WTC11 (cell line): ENCODE measurements around the gene ACRV1. TPM values are rescaled to one million over a fixed set of nuclear protein-coding genes. Genes with fewer than 3 reads are reported as not detected.

Experiments
- ATAC-seq: fragments of 200-7000 bp; cut with Tn5 transposase; 2 replicates; pipeline ENCODE4 v1.10.0; 2021; ENCODE audit warnings: mild to moderate bottlenecking, moderate library complexity
- CTCF ChIA-PET: fragments of 300-600 bp; sonication (Branson Sonifier 250); formaldehyde crosslinking; loops from one replicate; lab custom pipeline; 2021; ENCODE audit warnings: antibody characterized with exemption; lab: Charles Lee
- POLR2A ChIA-PET: fragments of 350-600 bp; sonication (Branson Sonifier 250); formaldehyde crosslinking; loops from one replicate; lab custom pipeline; 2021; ENCODE audit warnings: antibody characterized with exemption; lab: Charles Lee
- DNase-seq: peaks from one replicate; pipeline ENCODE4 v3.0.0; 2021; ENCODE audit warnings: low spot score
- H3K27ac Mint-ChIP-seq: 2 replicates; pipeline ENCODE4 v1.8.0; 2021; ENCODE audit warnings: mixed read lengths
- H3K27me3 Mint-ChIP-seq: 2 replicates; pipeline ENCODE4 v1.8.0; 2021; ENCODE audit warnings: low read depth, mild to moderate bottlenecking, moderate library complexity, mixed read lengths
- H3K36me3 Mint-ChIP-seq: 2 replicates; pipeline ENCODE4 v1.8.0; 2021; ENCODE audit warnings: mixed read lengths
- H3K4me1 Mint-ChIP-seq: 2 replicates; pipeline ENCODE4 v1.8.0; 2022; ENCODE audit warnings: mixed read lengths
- H3K4me3 Mint-ChIP-seq: 2 replicates; pipeline ENCODE4 v1.8.0; 2021; ENCODE audit warnings: mild to moderate bottlenecking, moderate library complexity, mixed read lengths
- H3K9me3 Mint-ChIP-seq: 2 replicates; pipeline ENCODE4 v1.8.0; 2021; ENCODE audit warnings: mixed read lengths
- ATF1 ChIP-seq: sonication (generic); formaldehyde crosslinking; IDR thresholded peaks from 2 replicates; pipeline ENCODE4 v1.8.1; 2023; ENCODE audit warnings: mild to moderate bottlenecking, moderate library complexity, missing genetic modification reagents
- ELF4 ChIP-seq: sonication (generic); formaldehyde crosslinking; IDR thresholded peaks from 2 replicates; pipeline ENCODE4 v1.8.1; 2022; ENCODE audit warnings: low read depth, mild to moderate bottlenecking, moderate library complexity, missing genetic modification reagents
- GTF2I ChIP-seq: fragments of 250-450 bp; sonication (Bioruptor Pico); conservative IDR thresholded peaks from 2 replicates; pipeline ENCODE4 v1.4.0; 2021; ENCODE audit warnings: mild to moderate bottlenecking
- IRF2 ChIP-seq: sonication (generic); formaldehyde crosslinking; IDR thresholded peaks from 2 replicates; pipeline ENCODE4 v1.8.0; 2022; ENCODE audit warnings: low read depth, missing genetic modification reagents, borderline replicate concordance
- MYBL2 ChIP-seq: sonication (generic); formaldehyde crosslinking; IDR thresholded peaks from 2 replicates; pipeline ENCODE4 v1.8.1; 2023; ENCODE audit warnings: mild to moderate bottlenecking, moderate library complexity, missing genetic modification reagents
- OVOL2 ChIP-seq: fragments of 250-450 bp; sonication (Bioruptor Pico); IDR thresholded peaks from 2 replicates; pipeline ENCODE4 v1.9.0; 2021; ENCODE audit warnings: mild to moderate bottlenecking, borderline replicate concordance
- SOX15 ChIP-seq: fragments of 250-450 bp; sonication (Bioruptor Pico); IDR thresholded peaks from 2 replicates; pipeline ENCODE4 v1.9.0; 2021; ENCODE audit warnings: mild to moderate bottlenecking
- ZNF232 ChIP-seq: sonication (generic); formaldehyde crosslinking; IDR thresholded peaks from 2 replicates; pipeline ENCODE4 v1.8.0; 2022; ENCODE audit warnings: mild to moderate bottlenecking, missing genetic modification reagents
- ZNF263 ChIP-seq: sonication (generic); formaldehyde crosslinking; IDR thresholded peaks from 2 replicates; pipeline ENCODE4 v1.8.1; 2022; ENCODE audit warnings: low read depth, mild to moderate bottlenecking, moderate library complexity, missing genetic modification reagents
- ZNF317 ChIP-seq: sonication (generic); formaldehyde crosslinking; IDR thresholded peaks from 2 replicates; pipeline ENCODE4 v1.8.1; 2023; ENCODE audit warnings: low read depth, mild to moderate bottlenecking, moderate library complexity, missing genetic modification reagents, borderline replicate concordance
- total RNA-seq: library from RNA; stranded (reverse); gene quantifications from 3 replicates; pipeline ENCODE4 v1.2.3, GENCODE V29; 2021
- TF ChIP-seq, protein P1 (sequence below): fragments of 250-450 bp; sonication (Bioruptor Pico); IDR thresholded peaks from 2 replicates; pipeline ENCODE4 v1.9.0; 2021; ENCODE audit warnings: mild to moderate bottlenecking
- TF ChIP-seq, protein P2 (sequence below): fragments of 250-450 bp; sonication (Bioruptor Pico); IDR thresholded peaks from 2 replicates; pipeline ENCODE4 v2.1.2; 2022; ENCODE audit warnings: mild to moderate bottlenecking, moderate library complexity
- TF ChIP-seq, protein P3 (sequence below): fragments of 250-450 bp; sonication (Bioruptor Pico); IDR thresholded peaks from 2 replicates; pipeline ENCODE4 v1.8.0; 2021; ENCODE audit warnings: mild to moderate bottlenecking
- TF ChIP-seq, protein P4 (sequence below): sonication (generic); formaldehyde crosslinking; IDR thresholded peaks from 2 replicates; pipeline ENCODE4 v1.8.0; 2023; ENCODE audit warnings: mild to moderate bottlenecking, missing genetic modification reagents
- TF ChIP-seq, protein P5 (sequence below): fragments of 250-450 bp; sonication (Bioruptor Pico); IDR thresholded peaks from 2 replicates; pipeline ENCODE4 v1.9.0; 2021; ENCODE audit warnings: mild to moderate bottlenecking
- TF ChIP-seq, protein P6 (sequence below): sonication (generic); formaldehyde crosslinking; IDR thresholded peaks from 2 replicates; pipeline ENCODE4 v1.8.0; 2022; ENCODE audit warnings: mild to moderate bottlenecking, missing genetic modification reagents
- TF ChIP-seq, protein P7 (sequence below): sonication (generic); formaldehyde crosslinking; conservative IDR thresholded peaks from 2 replicates; pipeline ENCODE4 v1.8.1; 2022; ENCODE audit warnings: mild to moderate bottlenecking, missing genetic modification reagents

The ACRV1 gene
- total RNA-seq, 1 experiment from 2014 or later = not detected

DNA sequence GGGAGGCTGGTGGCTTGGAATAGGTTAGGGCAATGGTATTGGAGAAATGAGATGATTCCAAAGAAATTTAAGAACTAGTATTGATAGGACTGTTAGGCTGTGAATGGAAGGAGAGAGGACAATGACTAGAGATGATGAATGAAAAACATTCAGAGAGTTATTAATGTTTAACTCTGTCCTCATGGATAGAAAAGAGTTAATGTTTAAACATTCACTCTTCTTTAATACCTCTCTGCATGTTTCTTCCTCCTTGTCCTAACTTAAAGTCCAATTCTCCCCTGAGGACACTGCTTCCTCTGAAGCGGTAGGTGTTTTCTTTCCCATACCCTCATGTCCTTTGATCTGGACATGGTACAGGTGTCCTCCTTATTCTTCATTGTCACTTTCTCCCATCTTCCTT lies 42.3 kb downstream of the ACRV1 start (continued):
- TF ChIP-seq ATF1 (no peak), GTF2I (CRISPR knock-in tag) (no peak), ZNF232 (CRISPR knock-in tag) (no peak), MYBL2 (CRISPR knock-in tag) (no peak)
- TF ChIP-seq, protein P1, sequence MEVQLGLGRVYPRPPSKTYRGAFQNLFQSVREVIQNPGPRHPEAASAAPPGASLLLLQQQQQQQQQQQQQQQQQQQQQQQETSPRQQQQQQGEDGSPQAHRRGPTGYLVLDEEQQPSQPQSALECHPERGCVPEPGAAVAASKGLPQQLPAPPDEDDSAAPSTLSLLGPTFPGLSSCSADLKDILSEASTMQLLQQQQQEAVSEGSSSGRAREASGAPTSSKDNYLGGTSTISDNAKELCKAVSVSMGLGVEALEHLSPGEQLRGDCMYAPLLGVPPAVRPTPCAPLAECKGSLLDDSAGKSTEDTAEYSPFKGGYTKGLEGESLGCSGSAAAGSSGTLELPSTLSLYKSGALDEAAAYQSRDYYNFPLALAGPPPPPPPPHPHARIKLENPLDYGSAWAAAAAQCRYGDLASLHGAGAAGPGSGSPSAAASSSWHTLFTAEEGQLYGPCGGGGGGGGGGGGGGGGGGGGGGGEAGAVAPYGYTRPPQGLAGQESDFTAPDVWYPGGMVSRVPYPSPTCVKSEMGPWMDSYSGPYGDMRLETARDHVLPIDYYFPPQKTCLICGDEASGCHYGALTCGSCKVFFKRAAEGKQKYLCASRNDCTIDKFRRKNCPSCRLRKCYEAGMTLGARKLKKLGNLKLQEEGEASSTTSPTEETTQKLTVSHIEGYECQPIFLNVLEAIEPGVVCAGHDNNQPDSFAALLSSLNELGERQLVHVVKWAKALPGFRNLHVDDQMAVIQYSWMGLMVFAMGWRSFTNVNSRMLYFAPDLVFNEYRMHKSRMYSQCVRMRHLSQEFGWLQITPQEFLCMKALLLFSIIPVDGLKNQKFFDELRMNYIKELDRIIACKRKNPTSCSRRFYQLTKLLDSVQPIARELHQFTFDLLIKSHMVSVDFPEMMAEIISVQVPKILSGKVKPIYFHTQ = no peak
- TF ChIP-seq, protein P2, sequence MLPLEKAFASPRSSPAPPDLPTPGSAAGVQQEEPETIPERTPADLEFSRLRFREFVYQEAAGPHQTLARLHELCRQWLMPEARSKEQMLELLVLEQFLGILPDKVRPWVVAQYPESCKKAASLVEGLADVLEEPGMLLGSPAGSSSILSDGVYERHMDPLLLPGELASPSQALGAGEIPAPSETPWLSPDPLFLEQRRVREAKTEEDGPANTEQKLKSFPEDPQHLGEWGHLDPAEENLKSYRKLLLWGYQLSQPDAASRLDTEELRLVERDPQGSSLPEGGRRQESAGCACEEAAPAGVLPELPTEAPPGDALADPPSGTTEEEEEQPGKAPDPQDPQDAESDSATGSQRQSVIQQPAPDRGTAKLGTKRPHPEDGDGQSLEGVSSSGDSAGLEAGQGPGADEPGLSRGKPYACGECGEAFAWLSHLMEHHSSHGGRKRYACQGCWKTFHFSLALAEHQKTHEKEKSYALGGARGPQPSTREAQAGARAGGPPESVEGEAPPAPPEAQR (CRISPR knock-in tag) = no peak

DNA sequence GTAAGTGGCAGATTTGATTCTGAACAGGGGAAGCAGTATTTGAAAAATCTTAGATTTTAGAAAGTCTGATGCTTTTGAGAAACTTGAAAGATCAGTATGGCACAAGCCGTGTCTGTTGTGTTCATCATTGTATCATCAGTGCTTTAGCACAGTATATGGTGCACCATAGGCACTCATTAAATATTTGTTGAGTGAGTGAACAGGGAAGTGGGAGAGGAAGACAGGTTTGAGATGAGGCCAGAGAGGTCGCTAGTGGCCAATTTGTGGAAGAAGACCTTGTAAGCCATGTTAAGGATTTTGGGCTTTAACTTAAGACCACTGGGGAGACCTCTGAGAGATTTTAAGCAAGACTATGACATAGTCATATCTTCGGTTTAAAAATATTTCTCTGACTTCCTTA lies 42.8 kb downstream of the ACRV1 start:
- H3K27ac Mint-ChIP-seq = no peak overlapping the region
- no peaks in the 10 kb centered on the region for H3K4me1 Mint-ChIP-seq
- TF ChIP-seq ZNF317 (CRISPR knock-in tag) = no peak
- TF ChIP-seq, protein P3, sequence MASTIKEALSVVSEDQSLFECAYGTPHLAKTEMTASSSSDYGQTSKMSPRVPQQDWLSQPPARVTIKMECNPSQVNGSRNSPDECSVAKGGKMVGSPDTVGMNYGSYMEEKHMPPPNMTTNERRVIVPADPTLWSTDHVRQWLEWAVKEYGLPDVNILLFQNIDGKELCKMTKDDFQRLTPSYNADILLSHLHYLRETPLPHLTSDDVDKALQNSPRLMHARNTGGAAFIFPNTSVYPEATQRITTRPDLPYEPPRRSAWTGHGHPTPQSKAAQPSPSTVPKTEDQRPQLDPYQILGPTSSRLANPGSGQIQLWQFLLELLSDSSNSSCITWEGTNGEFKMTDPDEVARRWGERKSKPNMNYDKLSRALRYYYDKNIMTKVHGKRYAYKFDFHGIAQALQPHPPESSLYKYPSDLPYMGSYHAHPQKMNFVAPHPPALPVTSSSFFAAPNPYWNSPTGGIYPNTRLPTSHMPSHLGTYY (CRISPR knock-in tag) = no peak
- TF ChIP-seq, protein P4, sequence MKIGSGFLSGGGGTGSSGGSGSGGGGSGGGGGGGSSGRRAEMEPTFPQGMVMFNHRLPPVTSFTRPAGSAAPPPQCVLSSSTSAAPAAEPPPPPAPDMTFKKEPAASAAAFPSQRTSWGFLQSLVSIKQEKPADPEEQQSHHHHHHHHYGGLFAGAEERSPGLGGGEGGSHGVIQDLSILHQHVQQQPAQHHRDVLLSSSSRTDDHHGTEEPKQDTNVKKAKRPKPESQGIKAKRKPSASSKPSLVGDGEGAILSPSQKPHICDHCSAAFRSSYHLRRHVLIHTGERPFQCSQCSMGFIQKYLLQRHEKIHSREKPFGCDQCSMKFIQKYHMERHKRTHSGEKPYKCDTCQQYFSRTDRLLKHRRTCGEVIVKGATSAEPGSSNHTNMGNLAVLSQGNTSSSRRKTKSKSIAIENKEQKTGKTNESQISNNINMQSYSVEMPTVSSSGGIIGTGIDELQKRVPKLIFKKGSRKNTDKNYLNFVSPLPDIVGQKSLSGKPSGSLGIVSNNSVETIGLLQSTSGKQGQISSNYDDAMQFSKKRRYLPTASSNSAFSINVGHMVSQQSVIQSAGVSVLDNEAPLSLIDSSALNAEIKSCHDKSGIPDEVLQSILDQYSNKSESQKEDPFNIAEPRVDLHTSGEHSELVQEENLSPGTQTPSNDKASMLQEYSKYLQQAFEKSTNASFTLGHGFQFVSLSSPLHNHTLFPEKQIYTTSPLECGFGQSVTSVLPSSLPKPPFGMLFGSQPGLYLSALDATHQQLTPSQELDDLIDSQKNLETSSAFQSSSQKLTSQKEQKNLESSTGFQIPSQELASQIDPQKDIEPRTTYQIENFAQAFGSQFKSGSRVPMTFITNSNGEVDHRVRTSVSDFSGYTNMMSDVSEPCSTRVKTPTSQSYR (CRISPR knock-in tag) = no peak
- TF ChIP-seq, protein P1 = no peak
- no peak for TF ChIP-seq ZNF263 (CRISPR knock-in tag)
- TF ChIP-seq IRF2 (CRISPR knock-in tag) = no peak
- TF ChIP-seq, protein P5, sequence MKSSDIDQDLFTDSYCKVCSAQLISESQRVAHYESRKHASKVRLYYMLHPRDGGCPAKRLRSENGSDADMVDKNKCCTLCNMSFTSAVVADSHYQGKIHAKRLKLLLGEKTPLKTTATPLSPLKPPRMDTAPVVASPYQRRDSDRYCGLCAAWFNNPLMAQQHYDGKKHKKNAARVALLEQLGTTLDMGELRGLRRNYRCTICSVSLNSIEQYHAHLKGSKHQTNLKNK (CRISPR knock-in tag) = no peak
- TF ChIP-seq, protein P6, sequence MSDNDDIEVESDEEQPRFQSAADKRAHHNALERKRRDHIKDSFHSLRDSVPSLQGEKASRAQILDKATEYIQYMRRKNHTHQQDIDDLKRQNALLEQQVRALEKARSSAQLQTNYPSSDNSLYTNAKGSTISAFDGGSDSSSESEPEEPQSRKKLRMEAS (CRISPR knock-in tag) = no peak
- TF ChIP-seq SOX15 (CRISPR knock-in tag) = no peak
- TF ChIP-seq, protein P7, sequence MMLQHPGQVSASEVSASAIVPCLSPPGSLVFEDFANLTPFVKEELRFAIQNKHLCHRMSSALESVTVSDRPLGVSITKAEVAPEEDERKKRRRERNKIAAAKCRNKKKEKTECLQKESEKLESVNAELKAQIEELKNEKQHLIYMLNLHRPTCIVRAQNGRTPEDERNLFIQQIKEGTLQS = no peak
- TF ChIP-seq OVOL2 (CRISPR knock-in tag) = no peak
- no peak for TF ChIP-seq ELF4 (CRISPR knock-in tag)
- TF ChIP-seq, all 79 proteins: peak for 0
- Mint-ChIP-seq H3K36me3 (peaks cover 76% of the 10 kb centered on the region), H3K4me3 (no peak overlapping the region), H3K9me3 (no peaks in the 10 kb centered on the region), H3K27me3 (no peaks in the 10 kb centered on the region)
- ATAC-seq (no peak), DNase-seq (no peak)
- POLR2A ChIA-PET = interaction anchor here (0.6 kb wide), 1 partner anchor 344 kb away, joined by 4 read pairs; no protein-coding TSS in a partner anchor
- CTCF ChIA-PET = no interaction called here
